ENCODE data around the gene EREG.
A peak's percentile ranks its signal among the peaks of the same experiment; 100 is the strongest.

EREG gene

DNA sequence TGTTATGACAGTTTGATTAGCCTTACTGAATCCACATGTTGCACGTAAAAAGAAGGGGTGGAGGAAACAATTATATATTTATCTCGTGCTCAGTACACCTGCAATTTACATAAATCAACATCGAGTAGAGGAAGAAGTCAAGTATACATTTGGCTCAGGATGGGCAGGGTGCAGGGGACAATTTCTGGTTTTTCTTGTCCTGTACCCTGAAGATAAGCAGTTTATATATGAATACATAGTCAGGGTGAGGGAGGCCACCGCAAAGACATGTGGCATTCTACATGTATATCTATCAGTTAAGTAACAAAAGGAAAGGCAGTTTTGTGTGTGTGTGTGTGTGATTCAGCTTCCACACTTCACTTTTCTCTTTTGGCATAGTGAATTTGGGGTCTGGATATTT lies 11.1 kb upstream of the EREG start:
- no peak for DNase-seq

DNA sequence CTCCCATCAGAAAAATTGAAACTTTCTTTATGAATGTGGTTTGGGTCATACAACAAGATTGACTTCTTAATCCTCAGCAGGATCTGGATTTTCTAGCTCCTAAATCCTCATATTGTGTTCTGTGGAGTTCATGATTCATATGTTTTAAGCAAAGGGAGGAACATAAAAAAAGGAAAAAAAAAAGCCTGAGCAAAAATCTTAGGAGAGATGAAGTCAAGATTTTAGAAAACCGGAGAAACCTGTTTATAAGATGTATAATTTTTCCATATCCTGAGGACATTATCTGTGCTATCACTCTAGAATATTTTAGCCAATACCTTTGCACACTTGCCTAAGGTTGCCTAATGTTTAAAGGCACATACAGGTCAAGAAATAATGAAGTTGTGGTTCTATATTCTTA lies 7.0 kb upstream of the EREG start:
- no peak for DNase-seq

- no peak for DNase-seq
These were observed 3.3 kb upstream of the EREG start for GRCh38 chr4:74361671-74362070.

- no peak for DNase-seq
These were observed 2.6 kb upstream of the EREG start for GRCh38 chr4:74362347-74362746.

GRCh38 chr4:74364256-74364651 lies 691 bp upstream of the EREG start:
- no peak for DNase-seq

- DNase-seq = no peak
These were observed 816 bp downstream of the EREG start for GRCh38 chr4:74365761-74366160.

- no peak for DNase-seq
These were observed 1.5 kb downstream of the EREG start for GRCh38 chr4:74366367-74366911.

GRCh38 chr4:74367656-74368290 lies 2.8 kb downstream of the EREG start:
- no peak for DNase-seq

DNA sequence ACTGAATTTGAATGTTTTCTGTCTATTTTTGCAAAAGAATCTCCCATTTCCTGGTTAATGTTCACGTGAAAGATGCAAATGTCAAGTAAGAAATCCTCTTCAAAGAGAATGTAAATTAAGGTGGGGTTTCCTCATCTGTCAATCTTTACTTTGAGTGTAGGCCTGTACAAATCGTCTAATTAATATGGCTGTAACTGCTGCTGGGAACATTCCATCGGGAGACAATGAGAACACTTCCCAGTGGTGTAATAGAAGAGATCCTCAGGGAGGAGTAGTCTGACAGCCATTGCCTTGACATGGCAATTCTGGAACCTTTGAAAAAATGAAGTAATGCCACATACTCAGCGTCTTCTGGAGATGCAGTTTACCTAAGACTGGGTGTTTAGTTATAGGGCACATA lies 3.7 kb downstream of the EREG start:
- no peak for DNase-seq

- DNase-seq = no peak
These were observed 4.9 kb downstream of the EREG start for GRCh38 chr4:74369855-74370254.

GRCh38 chr4:74370912-74371311 lies 6.0 kb downstream of the EREG start:
- peak; percentile 21 for DNase-seq

DNA sequence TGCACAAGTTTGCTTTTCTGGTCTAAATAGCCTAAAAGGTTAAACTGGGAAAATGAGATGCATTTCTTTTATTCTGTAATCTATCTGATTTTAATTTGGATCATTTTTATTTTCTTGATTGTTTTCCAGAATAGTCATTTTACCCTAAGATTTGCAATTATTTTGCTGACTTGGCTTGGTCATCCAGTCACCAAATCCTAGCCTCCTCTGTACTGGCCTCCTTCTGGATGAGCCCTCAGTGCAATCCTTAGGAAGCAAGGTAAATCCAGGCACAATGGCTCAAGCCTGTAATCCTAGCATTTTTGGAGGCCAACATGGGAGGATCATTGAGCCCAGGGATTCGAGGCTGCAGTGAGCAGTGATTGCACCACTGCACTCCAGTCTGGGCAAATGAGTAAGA lies 9.2 kb downstream of the EREG start:
- no peak for DNase-seq

DNA sequence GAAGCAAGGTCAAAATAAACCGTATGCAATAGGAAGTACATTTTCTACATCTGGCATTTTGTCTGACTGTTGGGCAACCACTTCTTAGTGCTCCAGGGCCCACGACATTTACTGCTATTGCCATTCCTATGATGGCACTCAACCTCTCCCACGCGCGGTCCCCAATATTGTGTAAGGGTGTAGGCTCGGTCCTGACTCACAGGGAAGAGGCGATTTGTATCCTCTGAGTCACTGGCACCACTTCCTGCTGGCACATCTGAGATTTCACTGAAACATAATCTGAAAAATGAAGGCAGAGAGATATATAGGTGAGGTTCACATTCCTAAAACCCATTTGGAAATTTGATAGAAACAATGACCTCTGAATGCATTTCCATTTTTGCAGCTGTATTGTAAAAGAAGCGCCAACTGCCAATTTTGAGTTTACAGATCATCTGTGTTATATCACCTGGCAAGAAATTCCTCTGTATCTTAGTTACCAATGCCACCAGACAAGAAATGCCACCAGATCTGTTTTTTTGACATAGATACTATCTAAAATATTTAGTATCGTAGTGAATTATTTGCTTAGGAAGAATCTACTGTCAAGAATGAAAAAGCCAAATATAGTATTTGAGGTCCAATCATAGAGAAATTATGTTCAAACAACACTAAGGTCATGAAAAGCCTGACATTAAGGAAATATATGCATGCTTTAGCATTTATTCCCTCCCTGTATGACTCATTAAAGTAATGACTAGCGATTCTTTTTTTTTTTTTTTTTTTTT lies 9.8 kb downstream of the EREG start:
- DNase-seq = no peak

DNA sequence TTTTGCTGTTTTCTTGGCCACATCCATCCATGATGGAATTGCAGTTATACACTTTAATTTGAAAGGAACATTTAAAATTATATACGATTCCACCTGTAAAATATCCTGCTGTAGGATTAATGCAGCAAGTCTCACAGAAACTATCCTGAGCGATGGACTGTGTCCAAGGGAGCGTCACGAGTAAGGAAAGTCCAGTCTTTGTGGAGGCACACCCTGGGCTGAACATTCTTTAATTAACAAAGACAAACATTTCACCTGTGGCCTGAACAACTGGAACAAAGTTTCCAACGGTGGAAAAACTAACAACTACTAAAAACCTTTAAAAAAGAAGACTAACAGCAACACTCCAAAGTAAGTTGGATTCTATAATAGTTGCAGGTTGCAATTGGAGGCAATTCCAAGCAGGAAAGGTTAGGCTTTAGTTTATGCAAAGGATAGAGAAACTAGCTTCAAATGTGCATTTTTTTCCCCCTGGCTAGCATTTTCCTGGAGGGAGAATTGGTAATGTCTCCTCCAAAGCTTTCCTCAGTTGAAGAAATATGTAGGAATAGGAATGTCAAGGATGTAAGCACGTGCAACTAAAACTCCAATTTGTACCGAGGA lies 11.0 kb downstream of the EREG start:
- DNase-seq = no peak

GRCh38 chr4:74376888-74377483 lies 12.0 kb downstream of the EREG start:
- peak; percentile 30 for DNase-seq

GRCh38 chr4:74377714-74378113 lies 12.8 kb downstream of the EREG start:
- DNase-seq = no peak

DNA sequence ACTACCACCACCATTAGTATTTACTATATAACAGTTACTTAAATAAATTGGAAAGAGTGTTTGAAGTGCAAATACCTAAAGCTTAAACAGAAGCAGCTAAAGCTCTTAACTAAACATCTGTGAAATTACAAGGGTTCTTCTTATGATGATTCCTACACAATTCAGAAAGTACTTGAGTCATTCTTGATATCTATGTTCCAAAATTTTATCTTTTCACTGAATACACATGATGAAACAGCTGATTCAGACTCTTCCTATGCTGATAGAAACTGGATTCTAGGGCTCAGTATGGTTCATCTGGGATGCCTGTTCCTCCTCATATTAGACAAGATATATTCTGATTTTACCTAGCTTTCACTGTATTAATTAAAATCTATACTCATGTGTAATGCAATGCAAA lies 13.6 kb downstream of the EREG start:
- DNase-seq = no peak

DNA sequence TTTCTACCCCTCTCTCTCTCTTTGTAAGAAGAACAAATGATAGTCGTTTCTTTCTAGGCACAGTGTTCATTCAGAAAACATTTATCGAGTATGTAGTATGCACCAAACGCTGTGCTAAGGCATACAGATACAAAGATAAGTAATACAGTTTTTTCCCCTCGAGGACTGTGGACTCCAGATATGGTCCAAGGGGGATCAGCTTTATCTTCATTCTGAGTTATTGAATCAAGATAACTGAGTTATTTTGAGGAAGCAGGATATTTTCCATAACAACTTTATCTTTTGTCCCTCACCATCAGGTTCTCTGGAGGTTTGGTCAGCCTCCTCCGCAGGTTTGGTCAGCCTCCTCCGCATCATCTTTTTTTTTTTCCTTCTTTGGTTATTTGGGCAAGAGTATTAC lies 15.0 kb downstream of the EREG start:
- no peak for DNase-seq

DNA sequence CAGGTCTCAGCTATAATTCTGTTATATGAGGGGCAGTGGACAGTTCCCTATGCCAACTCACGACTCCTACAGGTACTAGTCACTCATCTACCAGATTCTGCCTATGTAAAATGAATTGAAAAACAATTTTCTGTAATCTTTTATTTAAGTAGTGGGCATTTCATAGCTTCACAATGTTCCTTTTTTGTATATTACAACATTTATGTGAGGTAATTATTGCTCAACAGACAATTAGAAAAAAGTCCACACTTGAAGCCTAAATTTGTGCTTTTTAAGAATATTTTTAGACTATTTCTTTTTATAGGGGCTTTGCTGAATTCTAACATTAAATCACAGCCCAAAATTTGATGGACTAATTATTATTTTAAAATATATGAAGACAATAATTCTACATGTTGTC lies 20.4 kb downstream of the EREG start:
- DNase-seq = no peak

GRCh38 chr4:74386159-74386558 lies 21.2 kb downstream of the EREG start:
- DNase-seq = no peak

DNA sequence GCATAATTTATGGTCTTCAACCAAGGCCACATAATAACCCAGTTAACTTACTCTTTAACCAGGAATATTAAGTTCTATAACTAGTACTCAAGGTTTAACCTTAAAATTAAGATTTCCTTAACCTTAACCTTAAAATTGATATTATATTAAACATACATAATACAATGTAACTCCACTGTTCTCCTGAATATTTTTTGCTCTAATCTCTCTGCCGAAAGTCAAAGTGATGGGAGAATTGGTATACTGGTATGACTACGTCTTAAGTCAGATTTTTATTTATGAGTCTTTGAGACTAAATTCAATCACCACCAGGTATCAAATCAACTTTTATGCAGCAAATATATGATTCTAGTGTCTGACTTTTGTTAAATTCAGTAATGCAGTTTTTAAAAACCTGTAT lies 22.8 kb downstream of the EREG start:
- no peak for DNase-seq

- DNase-seq = no peak
These were observed 24.5 kb downstream of the EREG start for GRCh38 chr4:74389494-74389893.

DNA sequence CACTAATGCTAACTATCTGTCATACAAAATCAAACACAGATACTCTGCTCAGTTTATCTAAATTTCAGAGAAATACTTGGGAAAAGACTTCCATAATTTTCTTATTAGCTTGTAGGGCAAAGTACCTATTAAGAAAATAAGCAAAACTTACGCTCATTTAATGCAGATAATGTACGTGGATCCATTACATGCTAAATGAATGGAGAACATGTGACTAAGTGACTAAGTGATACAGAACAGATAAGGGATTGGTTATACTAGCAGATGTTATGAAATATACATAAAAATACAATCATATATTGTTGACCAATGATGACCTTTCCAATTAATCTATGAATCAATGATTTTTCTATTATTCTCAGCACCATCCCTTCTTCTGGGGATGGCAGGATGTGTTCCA lies 25.7 kb downstream of the EREG start:
- DNase-seq = no peak

DNA sequence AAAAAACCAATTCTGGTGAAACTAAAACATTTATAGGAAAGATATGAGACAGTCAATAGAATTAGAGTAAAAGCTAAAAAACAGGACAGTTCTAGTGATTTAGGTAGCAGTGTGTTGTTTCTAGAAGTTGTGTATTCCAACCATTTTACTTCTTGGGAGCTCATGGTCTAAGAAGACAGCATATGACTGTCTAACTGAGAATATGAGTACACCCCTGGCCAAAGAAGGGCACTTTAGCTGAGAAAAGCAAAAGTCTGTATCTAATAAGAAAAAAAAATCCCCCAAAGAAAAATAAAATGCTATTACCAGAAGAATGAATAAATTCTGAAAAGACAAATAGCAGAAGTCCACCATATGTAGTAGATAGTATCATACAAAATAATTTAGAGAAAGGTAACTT lies 26.4 kb downstream of the EREG start:
- DNase-seq = no peak
